GM19468 (cell line): Measurements from ENCODE around the gene LMX1B.

Experiments used
- ATAC-seq: cut with Tn5 transposase; IDR thresholded peaks from one replicate; pipeline ENCODE4 v1.9.1; 2021; ENCODE audit warnings: mild to moderate bottlenecking, moderate library complexity, moderate number of reproducible peaks; ENCODE audit not compliant: unreplicated experiment; ENCODE audit errors: extremely low read depth

The LMX1B gene

GRCh38 chr9:126673689-126674364, 60.1 kb downstream of the LMX1B start:
- ATAC-seq: no peak

GRCh38 chr9:126674365-126675146, 60.8 kb downstream of the LMX1B start:
- no peak for ATAC-seq

GRCh38 chr9:126675147-126675467, 61.4 kb downstream of the LMX1B start:
- no peak for ATAC-seq

GRCh38 chr9:126676102-126676684, 62.5 kb downstream of the LMX1B start:
- no peak for ATAC-seq

- ATAC-seq: no peak
Measured at GRCh38 chr9:126676685-126677143, 63.0 kb downstream of the LMX1B start.

GRCh38 chr9:126677188-126678084, 63.7 kb downstream of the LMX1B start:
- ATAC-seq: no peak

GRCh38 chr9:126678989-126679388, 65.3 kb downstream of the LMX1B start:
- ATAC-seq: no peak

- no peak for ATAC-seq
Measured at GRCh38 chr9:126681336-126681735, 67.6 kb downstream of the LMX1B start.

GRCh38 chr9:126682113-126682810, 68.5 kb downstream of the LMX1B start:
- ATAC-seq: no peak

- no peak for ATAC-seq
Measured at GRCh38 chr9:126682928-126683697, 69.4 kb downstream of the LMX1B start.

GRCh38 chr9:126683698-126684044, 69.9 kb downstream of the LMX1B start:
- no peak for ATAC-seq

- ATAC-seq: no peak
Measured at GRCh38 chr9:126684345-126684744, 70.6 kb downstream of the LMX1B start.

- no peak for ATAC-seq
Measured at GRCh38 chr9:126684965-126685465, 71.3 kb downstream of the LMX1B start.

GRCh38 chr9:126687930-126688461, 74.3 kb downstream of the LMX1B start:
- no peak for ATAC-seq

GRCh38 chr9:126688617-126689016, 74.9 kb downstream of the LMX1B start:
- no peak for ATAC-seq

GRCh38 chr9:126689027-126689825, 75.5 kb downstream of the LMX1B start:
- ATAC-seq: no peak

GRCh38 chr9:126690431-126691051, 76.8 kb downstream of the LMX1B start:
- ATAC-seq: no peak
